Testis (tissue), 2 donors: ENCODE results near the gene MORN2.

Experiments used
- POLR2A ChIP-seq: fragments of 450-650 bp; IDR thresholded peaks from one replicate; pipeline ENCODE4 v1.6.1; 2017; ENCODE audit warnings: antibody characterized with exemption, mild to moderate bottlenecking, moderate library complexity
- TF ChIP-seq, protein P1 (sequence below), 3 experiments: fragments of 450-650 bp in 2 of 3; fragments of 200-600 bp in 1 of 3; sonication (generic) in 1 of 3; IDR thresholded peaks; one replicate each; pipeline ENCODE4 v1.5.1; 2016 to 2019; ENCODE audit warnings: antibody characterized with exemption in 3 of 3, mild to moderate bottlenecking in 2 of 3, moderate library complexity in 1 of 3

DNA sequence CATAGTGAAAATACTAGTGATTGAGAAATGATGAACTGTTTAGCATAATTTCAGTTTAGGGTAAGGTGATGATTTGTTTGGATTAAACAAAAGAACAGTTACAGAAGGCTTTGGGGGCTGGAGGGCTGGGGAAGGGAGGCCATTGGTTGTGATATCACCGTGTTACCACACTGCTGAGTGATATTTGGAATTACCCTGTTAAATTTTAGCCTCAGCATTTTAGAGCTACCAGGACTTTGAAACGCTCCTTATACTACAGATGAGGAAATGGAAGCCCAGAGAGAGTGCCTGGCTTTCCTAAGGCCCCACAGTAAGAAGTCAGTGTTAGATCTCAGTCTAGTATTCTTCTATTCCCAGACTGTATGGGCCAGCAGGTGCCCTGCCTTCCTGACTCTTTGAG, 29.5 kb downstream of the MORN2 start:
- TF ChIP-seq, protein P1, sequence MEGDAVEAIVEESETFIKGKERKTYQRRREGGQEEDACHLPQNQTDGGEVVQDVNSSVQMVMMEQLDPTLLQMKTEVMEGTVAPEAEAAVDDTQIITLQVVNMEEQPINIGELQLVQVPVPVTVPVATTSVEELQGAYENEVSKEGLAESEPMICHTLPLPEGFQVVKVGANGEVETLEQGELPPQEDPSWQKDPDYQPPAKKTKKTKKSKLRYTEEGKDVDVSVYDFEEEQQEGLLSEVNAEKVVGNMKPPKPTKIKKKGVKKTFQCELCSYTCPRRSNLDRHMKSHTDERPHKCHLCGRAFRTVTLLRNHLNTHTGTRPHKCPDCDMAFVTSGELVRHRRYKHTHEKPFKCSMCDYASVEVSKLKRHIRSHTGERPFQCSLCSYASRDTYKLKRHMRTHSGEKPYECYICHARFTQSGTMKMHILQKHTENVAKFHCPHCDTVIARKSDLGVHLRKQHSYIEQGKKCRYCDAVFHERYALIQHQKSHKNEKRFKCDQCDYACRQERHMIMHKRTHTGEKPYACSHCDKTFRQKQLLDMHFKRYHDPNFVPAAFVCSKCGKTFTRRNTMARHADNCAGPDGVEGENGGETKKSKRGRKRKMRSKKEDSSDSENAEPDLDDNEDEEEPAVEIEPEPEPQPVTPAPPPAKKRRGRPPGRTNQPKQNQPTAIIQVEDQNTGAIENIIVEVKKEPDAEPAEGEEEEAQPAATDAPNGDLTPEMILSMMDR (IDR thresholded peaks at IDR 0.05): no peak
- no peak for TF ChIP-seq POLR2A
